Uterus (tissue), 2 donors: ENCODE data around the gene SERPINA5.

Source experiments
- POLR2A ChIP-seq, 2 donors: fragments of 450-650 bp; IDR thresholded peaks; one replicate each; pipeline ENCODE4 v1.6.1; 2016; ENCODE audit warnings: antibody characterized with exemption in 2 of 2, mild to moderate bottlenecking in 1 of 2, moderate library complexity in 1 of 2
- TF ChIP-seq, protein P1 (sequence below), 4 experiments: fragments of 200-600 bp in 2 of 4; fragments of 450-650 bp in 2 of 4; sonication (generic) in 2 of 4; IDR thresholded peaks; one replicate each; pipeline ENCODE4 v1.5.1; 2016 to 2019; ENCODE audit warnings: antibody characterized with exemption in 4 of 4, mild to moderate bottlenecking in 2 of 4, moderate library complexity in 1 of 4

DNA sequence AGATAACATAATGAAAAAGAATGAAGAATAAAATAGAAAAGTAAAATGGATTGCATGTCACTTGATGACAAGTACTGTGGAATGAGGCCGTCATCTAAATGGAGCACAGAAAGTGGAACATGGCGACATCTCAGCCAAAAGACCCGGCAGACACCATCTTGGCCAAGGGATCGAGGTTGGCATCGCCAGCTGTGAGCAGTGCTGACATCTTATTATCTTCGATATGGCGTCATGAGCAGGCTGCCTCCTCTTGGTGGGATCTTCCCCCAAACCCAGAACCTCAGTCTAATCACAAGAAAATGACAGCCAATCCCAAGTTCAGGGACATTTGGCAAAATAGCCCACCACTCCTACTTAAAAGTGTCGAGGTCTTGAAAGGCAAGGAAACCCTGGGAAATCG lies 15.1 kb downstream of the SERPINA5 start:
- TF ChIP-seq, protein P1, sequence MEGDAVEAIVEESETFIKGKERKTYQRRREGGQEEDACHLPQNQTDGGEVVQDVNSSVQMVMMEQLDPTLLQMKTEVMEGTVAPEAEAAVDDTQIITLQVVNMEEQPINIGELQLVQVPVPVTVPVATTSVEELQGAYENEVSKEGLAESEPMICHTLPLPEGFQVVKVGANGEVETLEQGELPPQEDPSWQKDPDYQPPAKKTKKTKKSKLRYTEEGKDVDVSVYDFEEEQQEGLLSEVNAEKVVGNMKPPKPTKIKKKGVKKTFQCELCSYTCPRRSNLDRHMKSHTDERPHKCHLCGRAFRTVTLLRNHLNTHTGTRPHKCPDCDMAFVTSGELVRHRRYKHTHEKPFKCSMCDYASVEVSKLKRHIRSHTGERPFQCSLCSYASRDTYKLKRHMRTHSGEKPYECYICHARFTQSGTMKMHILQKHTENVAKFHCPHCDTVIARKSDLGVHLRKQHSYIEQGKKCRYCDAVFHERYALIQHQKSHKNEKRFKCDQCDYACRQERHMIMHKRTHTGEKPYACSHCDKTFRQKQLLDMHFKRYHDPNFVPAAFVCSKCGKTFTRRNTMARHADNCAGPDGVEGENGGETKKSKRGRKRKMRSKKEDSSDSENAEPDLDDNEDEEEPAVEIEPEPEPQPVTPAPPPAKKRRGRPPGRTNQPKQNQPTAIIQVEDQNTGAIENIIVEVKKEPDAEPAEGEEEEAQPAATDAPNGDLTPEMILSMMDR (IDR thresholded peaks at IDR 0.05), result no peak
- TF ChIP-seq POLR2A (IDR thresholded peaks at IDR 0.05), result no peak
